MM.1S (cell line): Measurements from ENCODE around the gene FAHD1.

Experiments used
- EZH2 ChIP-seq: fragments of 300-600 bp; sonication (generic); optimal IDR thresholded peaks from 2 replicates; pipeline ENCODE3; 2017; ENCODE audit warnings: low read depth, mild to moderate bottlenecking, antibody characterized with exemption, low read length, mixed read lengths
- TF ChIP-seq, protein P1 (sequence below): fragments of 300-600 bp; sonication (generic); IDR thresholded peaks from 2 replicates; pipeline ENCODE4 v1.5.1; 2016; ENCODE audit warnings: antibody characterized with exemption, low read length, mixed read lengths

DNA sequence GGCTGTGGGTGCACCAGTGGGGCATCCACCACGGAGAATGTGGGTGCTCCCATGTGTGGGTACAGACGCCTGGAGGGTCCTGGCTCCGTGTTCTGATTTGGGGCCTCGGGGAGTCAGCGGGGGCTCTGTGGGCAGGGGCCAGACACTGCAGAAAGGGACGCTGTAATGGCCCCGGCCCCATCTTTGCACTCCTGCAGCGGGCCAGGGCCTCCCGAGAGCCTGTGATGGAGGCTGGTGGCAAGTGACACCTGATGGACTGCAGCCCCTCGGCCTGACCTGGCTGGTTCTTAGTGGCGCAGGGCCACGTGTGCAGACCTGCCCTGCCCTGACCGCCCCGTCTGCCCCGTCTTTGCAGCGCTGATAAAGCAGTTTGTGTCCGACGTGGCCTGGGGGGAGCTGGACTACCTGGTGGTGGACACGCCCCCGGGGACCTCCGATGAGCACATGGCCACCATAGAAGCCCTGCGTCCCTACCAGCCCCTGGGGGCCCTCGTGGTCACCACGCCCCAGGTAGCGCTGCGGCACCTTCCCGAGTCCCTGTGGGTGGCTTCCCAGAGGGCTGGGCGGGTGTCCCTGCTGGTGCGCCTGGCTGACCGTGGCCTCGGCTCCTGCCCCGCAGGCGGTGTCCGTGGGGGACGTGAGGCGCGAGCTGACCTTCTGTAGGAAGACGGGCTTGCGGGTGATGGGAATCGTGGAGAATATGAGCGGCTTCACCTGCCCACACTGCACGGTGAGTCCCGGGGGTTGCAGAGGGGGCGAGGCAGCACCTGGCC, 39.5 kb upstream of the FAHD1 start:
- TF ChIP-seq, protein P1, sequence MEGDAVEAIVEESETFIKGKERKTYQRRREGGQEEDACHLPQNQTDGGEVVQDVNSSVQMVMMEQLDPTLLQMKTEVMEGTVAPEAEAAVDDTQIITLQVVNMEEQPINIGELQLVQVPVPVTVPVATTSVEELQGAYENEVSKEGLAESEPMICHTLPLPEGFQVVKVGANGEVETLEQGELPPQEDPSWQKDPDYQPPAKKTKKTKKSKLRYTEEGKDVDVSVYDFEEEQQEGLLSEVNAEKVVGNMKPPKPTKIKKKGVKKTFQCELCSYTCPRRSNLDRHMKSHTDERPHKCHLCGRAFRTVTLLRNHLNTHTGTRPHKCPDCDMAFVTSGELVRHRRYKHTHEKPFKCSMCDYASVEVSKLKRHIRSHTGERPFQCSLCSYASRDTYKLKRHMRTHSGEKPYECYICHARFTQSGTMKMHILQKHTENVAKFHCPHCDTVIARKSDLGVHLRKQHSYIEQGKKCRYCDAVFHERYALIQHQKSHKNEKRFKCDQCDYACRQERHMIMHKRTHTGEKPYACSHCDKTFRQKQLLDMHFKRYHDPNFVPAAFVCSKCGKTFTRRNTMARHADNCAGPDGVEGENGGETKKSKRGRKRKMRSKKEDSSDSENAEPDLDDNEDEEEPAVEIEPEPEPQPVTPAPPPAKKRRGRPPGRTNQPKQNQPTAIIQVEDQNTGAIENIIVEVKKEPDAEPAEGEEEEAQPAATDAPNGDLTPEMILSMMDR = no peak
- no peak for TF ChIP-seq EZH2
